GM21717 (cell line): ENCODE measurements around the gene ABCC5.
A peak's percentile ranks its signal among the peaks of the same experiment; 100 is the strongest.
"Not testable (repeated sequence)": the region's sequence is repeated elsewhere in the genome, so short reads cannot be mapped to it uniquely, and the experiment has no call there.

Experiments
- ATAC-seq: cut with Tn5 transposase; IDR thresholded peaks from one replicate; pipeline ENCODE4 v1.9.1; 2021; ENCODE audit warnings: mild to moderate bottlenecking, moderate library complexity; ENCODE audit not compliant: unreplicated experiment

ABCC5 gene

GRCh38 chr3:184017672-184018423 lies at the start of gene ABCC5:
TSS of gene ABCC5 (minus strand) at chr3:184017884. CDS start at chr3:184014392, 3,492 bp downstream.
- peak; percentile 97 for ATAC-seq

- ATAC-seq = no peak
Observed at GRCh38 chr3:184066211-184066610, 48.5 kb upstream of the ABCC5 start.

GRCh38 chr3:184062637-184063036 lies 45.0 kb upstream of the ABCC5 start:
- no peak for ATAC-seq

- no peak for ATAC-seq
Observed at GRCh38 chr3:184059424-184059823, 41.7 kb upstream of the ABCC5 start.

GRCh38 chr3:184058029-184058428 lies 40.3 kb upstream of the ABCC5 start:
- ATAC-seq = no peak

GRCh38 chr3:184052767-184053166 lies 35.1 kb upstream of the ABCC5 start, which contains the start of gene HTR3C:
TSS of gene HTR3C (plus strand) at chr3:184053047. CDS start at chr3:184053081, 34 bp downstream.
- ATAC-seq = no peak

- ATAC-seq = no peak
Observed at GRCh38 chr3:184050217-184050847, 32.6 kb upstream of the ABCC5 start.

GRCh38 chr3:184045995-184046394 lies 28.3 kb upstream of the ABCC5 start:
- no peak for ATAC-seq

- no peak for ATAC-seq
Observed at GRCh38 chr3:184042617-184043016, 24.9 kb upstream of the ABCC5 start.

- no peak for ATAC-seq
Observed at GRCh38 chr3:184040010-184040409, 22.3 kb upstream of the ABCC5 start.

- ATAC-seq = no peak
Observed at GRCh38 chr3:184039414-184039813, 21.7 kb upstream of the ABCC5 start.

GRCh38 chr3:184038307-184038706 lies 20.6 kb upstream of the ABCC5 start:
- not testable (repeated sequence) for ATAC-seq

GRCh38 chr3:184037816-184038215 lies 20.1 kb upstream of the ABCC5 start:
- no peak for ATAC-seq

- ATAC-seq = no peak
Observed at GRCh38 chr3:184031187-184031792, 13.6 kb upstream of the ABCC5 start, which contains the start of gene HTR3D. TSS of gene HTR3D (plus strand) at chr3:184031742. CDS start at chr3:184031742, 0 bp downstream.

- ATAC-seq = no peak
Observed at GRCh38 chr3:184030536-184030935, 12.9 kb upstream of the ABCC5 start.

- no peak for ATAC-seq
Observed at GRCh38 chr3:184029443-184029842, 11.8 kb upstream of the ABCC5 start.

GRCh38 chr3:184028275-184028890 lies 10.7 kb upstream of the ABCC5 start:
- ATAC-seq = not testable (repeated sequence)

- not testable (repeated sequence) for ATAC-seq
Observed at GRCh38 chr3:184025256-184025655, 7.6 kb upstream of the ABCC5 start.

GRCh38 chr3:184022323-184022722 lies 4.6 kb upstream of the ABCC5 start:
- ATAC-seq = no peak

- ATAC-seq = no peak
Observed at GRCh38 chr3:184018424-184018973, 815 bp upstream of the ABCC5 start.
